ENCODE results near the gene SLC66A2. TPM values are rescaled to one million over a fixed set of nuclear protein-coding genes. Genes with fewer than 3 reads are reported as not detected.
A peak's percentile ranks its signal among the peaks of the same experiment; 100 is the strongest.

SLC66A2 gene
- total and polyA plus RNA-seq, 2 of the 13 experiments (the other 11 are each of a cell fraction or from before 2014, with no cell fraction given): 33.5 to 41.9 TPM

- no peak for TF ChIP-seq ZNF331 (CRISPR knock-in tag; IDR thresholded peaks at IDR 0.05)
- TF ChIP-seq ZNF460 (CRISPR knock-in tag; IDR thresholded peaks at IDR 0.05; ENCODE audit: borderline replicate concordance): no peak
- TF ChIP-seq ARID2 (CRISPR knock-in tag; IDR thresholded peaks at IDR 0.05; ENCODE audit: borderline replicate concordance): no peak
- no peak for TF ChIP-seq PPARG (CRISPR knock-in tag; conservative IDR thresholded peaks at IDR 0.05)
- TF ChIP-seq, protein P1, sequence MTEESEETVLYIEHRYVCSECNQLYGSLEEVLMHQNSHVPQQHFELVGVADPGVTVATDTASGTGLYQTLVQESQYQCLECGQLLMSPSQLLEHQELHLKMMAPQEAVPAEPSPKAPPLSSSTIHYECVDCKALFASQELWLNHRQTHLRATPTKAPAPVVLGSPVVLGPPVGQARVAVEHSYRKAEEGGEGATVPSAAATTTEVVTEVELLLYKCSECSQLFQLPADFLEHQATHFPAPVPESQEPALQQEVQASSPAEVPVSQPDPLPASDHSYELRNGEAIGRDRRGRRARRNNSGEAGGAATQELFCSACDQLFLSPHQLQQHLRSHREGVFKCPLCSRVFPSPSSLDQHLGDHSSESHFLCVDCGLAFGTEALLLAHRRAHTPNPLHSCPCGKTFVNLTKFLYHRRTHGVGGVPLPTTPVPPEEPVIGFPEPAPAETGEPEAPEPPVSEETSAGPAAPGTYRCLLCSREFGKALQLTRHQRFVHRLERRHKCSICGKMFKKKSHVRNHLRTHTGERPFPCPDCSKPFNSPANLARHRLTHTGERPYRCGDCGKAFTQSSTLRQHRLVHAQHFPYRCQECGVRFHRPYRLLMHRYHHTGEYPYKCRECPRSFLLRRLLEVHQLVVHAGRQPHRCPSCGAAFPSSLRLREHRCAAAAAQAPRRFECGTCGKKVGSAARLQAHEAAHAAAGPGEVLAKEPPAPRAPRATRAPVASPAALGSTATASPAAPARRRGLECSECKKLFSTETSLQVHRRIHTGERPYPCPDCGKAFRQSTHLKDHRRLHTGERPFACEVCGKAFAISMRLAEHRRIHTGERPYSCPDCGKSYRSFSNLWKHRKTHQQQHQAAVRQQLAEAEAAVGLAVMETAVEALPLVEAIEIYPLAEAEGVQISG (CRISPR knock-in tag; IDR thresholded peaks at IDR 0.05): peak; percentile 36; the same call in 1 of the 2 replicates
These were observed 725 bp downstream of the SLC66A2 start (continued) for GRCh38 chr18:79950515-79951341.

DNA sequence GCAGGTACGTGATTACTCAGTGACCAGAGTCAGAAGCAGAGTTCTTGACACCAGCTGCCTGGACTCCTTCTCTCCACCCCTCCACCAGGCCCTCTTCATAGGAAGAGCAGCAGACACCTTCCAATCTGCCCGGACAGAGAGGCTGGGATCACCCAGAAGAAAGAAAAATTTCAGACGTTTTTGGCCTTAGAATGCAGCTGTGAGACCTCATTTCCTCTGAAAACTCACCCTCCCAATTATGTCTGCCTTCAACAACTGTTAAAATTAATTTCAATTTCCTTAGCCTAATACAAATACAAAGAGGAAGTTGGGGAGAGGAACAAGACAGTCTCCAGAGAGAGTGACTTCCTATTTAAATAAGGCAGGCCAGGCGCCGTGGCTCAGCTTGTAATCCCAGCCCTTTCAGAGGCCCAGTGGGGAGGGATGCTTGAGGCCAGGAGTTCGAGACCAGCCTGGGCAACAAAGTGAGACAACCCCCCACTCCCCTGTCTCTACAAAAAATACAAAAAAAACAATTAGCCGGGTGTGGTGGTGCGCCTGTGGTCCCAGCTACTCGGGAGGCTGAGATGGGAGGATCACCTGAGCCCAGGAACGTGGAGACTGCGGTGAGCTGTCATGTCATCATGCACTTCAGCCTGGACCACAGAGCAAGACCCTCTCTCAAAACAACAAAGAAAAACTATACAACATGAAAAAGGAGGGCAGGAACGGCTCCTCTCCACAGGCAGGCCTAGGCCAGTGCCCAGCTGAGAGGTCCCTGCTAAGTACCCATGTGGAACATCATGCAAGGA is 1.6 kb downstream of the SLC66A2 start:
- intact Hi-C loops (cut with micrococcal nuclease; ENCODE audit: unreplicated experiment): loop anchor here (1.0 to 2.0 kb wide), 2 partner anchors 16 to 39 kb away; partner anchors contain the start of gene TXNL4A
- no peak for ATAC-seq
- Histone ChIP-seq H3K27ac (ENCODE audit: extremely low read length, insufficient read depth, low read length) (peak overlapping the region; percentile 55), H3K4me2 (ENCODE audit: low read depth, low read length) (peak overlapping the region; percentile 93), H3K36me3 (replicated peaks in 1 of 2; ENCODE audit: control insufficient read depth in 1 of 2, insufficient read depth in 2 of 2, low read length in 2 of 2) (peaks cover 5 to 7% of the 10 kb centered on the region in 2 experiments; a peak in 3 of 5 replicates), H3K9me3 (ENCODE audit: low read length) (no peaks in the 10 kb centered on the region), H3K4me1 (ENCODE audit: insufficient read depth, low read length) (peaks cover 72% of the 10 kb centered on the region), H3K27me3 (ENCODE audit: control insufficient read depth in 1 of 2, insufficient read depth in 2 of 2, low read length in 2 of 2) (no peaks in the 10 kb centered on the region; a peak in 1 of 5 replicates), H2AFZ (ENCODE audit: low read length) (no peak overlapping the region), H4K20me1 (ENCODE audit: insufficient read depth, low read length) (peaks cover 11% of the 10 kb centered on the region; the same call in 1 of the 2 replicates), H3K4me3 (replicated peaks in 1 of 3; ENCODE audit: insufficient read depth in 1 of 3, low read depth in 2 of 3, low read length in 3 of 3) (peak overlapping the region; percentile 85 to 89 (median 88)), H3K79me2 (ENCODE audit: insufficient read depth, low read length) (peaks cover 59% of the 10 kb centered on the region), H3K9ac (ENCODE audit: insufficient read depth, low read depth, low read length) (peak overlapping the region; percentile 85)
- POLR2A ChIA-PET: interaction anchor here (1.1 to 2.7 kb wide), 3 partner anchors 15 to 84 kb away, joined by 5 to 21 read pairs (median 15); partner anchors contain the start of gene RBFA
- in situ Hi-C loops (cut with HindIII; ENCODE audit: extremely low pct_ligation_motif_present, low pct_unique_long_range_greater_than_20kb): no loop called here
- CTCF ChIA-PET (ENCODE audit: low intra/inter-chr PET ratio, low total read pairs): no interaction called here
- WGBS (ENCODE audit: low lambda C conversion rate): 37% methylated on average over 12 of the region's 12 CpGs
- BruUV-seq (replicated peaks): TSS peak; percentile 62
- no peak for DNase-seq (ENCODE audit: low spot score)
- no peak for FAIRE-seq
- TF ChIP-seq KMT2A (CRISPR knock-in tag; IDR thresholded peaks at IDR 0.05): 0 out of 2 replicates have a peak, but pooled peaks have one; percentile 13
- peak; percentile 94 for TF ChIP-seq ZNF121 (CRISPR knock-in tag; IDR thresholded peaks at IDR 0.05)
- TF ChIP-seq ARID4A (CRISPR knock-in tag; IDR thresholded peaks at IDR 0.05; ENCODE audit: borderline replicate concordance): 0 out of 2 replicates have a peak, but pooled peaks have one; percentile 3
- TF ChIP-seq ZNF292 (CRISPR knock-in tag; IDR thresholded peaks at IDR 0.05; ENCODE audit: borderline replicate concordance, low read depth): peak; percentile 23; the same call in 1 of the 2 replicates
- peak; percentile 89 for TF ChIP-seq ZNF770 (CRISPR knock-in tag; IDR thresholded peaks at IDR 0.05)
